ENCODE data around the gene HDAC3.

- TF ChIP-seq BACH2 (CRISPR knock-in tag; IDR thresholded peaks at IDR 0.05; ENCODE audit: borderline replicate concordance) (no peak), SNAI2 (CRISPR knock-in tag; IDR thresholded peaks at IDR 0.05) (no peak), RARB (CRISPR knock-in tag; IDR thresholded peaks at IDR 0.05) (no peak)
- TF ChIP-seq, protein P1, sequence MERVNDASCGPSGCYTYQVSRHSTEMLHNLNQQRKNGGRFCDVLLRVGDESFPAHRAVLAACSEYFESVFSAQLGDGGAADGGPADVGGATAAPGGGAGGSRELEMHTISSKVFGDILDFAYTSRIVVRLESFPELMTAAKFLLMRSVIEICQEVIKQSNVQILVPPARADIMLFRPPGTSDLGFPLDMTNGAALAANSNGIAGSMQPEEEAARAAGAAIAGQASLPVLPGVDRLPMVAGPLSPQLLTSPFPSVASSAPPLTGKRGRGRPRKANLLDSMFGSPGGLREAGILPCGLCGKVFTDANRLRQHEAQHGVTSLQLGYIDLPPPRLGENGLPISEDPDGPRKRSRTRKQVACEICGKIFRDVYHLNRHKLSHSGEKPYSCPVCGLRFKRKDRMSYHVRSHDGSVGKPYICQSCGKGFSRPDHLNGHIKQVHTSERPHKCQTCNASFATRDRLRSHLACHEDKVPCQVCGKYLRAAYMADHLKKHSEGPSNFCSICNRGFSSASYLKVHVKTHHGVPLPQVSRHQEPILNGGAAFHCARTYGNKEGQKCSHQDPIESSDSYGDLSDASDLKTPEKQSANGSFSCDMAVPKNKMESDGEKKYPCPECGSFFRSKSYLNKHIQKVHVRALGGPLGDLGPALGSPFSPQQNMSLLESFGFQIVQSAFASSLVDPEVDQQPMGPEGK (CRISPR knock-in tag; IDR thresholded peaks at IDR 0.05; ENCODE audit: borderline replicate concordance), result no peak
Observed at GRCh38 chr5:141623611-141624010, 13.0 kb downstream of the HDAC3 start.
